ENCODE results near the gene PDE6H. TPM values are rescaled to one million over a fixed set of nuclear protein-coding genes. Genes with fewer than 3 reads are reported as not detected.

PDE6H gene
- polyA plus RNA-seq, 4 donors = not detected

DNA sequence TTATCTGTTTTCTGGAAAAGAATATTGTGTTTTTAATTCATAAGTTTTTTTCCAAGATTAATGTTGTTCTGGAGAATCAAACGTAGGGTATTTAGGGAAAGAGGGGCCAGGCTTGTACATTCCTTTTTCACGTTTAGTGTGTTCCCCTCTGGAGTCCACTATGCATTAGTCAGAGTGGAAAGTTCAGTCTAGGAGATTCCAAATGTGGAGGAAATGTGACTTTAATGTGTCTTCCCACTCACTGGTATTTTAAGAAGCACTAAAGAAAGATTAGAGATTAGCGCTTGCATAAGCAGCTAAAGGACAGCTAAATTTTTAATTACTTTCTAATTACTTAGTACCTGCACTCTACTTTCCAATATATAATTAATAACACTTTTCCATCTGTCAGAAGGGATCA is 4.4 kb upstream of the PDE6H start:
- no peak overlapping the region for H3K4me3 ChIP-seq (ENCODE audit: low read depth in 1 of 3, low read length in 3 of 3)
- H3K27ac ChIP-seq (ENCODE audit: low read depth in 1 of 3, low read length in 2 of 3) = no peak overlapping the region
- WGBS, 3 donors = 59 to 70% (median 68%) methylated on average over 3 of the region's 3 CpGs
- FAIRE-seq = no peak
- no peaks in the 10 kb centered on the region for H3K4me1 ChIP-seq (ENCODE audit: control insufficient read depth in 3 of 3, insufficient read depth in 2 of 3, low read depth in 1 of 3, low read length in 2 of 3)
- DNase-seq = no peak
- no peaks in the 10 kb centered on the region for H3K36me3 ChIP-seq (ENCODE audit: control insufficient read depth in 3 of 3, insufficient read depth in 2 of 3, low read depth in 1 of 3, low read length in 3 of 3)
- no peaks in the 10 kb centered on the region for H3K9me3 ChIP-seq (ENCODE audit: control insufficient read depth in 2 of 2, insufficient read depth in 1 of 2, low read depth in 1 of 2, low read length in 1 of 2)
- H3K27me3 ChIP-seq (ENCODE audit: control insufficient read depth in 3 of 3, insufficient read depth in 3 of 3, low read length in 3 of 3) = no peaks in the 10 kb centered on the region

DNA sequence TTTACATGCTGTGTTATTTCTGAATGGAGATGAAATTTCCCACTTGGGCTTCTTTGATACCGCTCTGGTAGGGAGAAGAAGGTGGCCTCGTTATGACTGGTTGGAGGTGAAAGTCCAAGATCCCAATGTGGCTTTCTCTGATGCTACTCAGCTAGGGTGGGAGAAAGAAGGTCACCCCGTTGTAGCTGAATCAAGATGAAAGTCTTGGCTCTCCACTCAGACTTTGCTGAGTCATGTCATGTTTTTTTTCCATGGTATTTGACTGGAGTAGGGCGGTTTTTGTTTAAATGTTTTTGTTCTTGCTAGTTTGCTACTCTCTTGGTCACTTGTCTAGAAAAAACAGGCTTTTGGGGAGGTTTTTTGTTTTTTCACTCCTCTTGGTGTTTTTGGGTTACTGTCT is 2.4 kb upstream of the PDE6H start:
- no peaks in the 10 kb centered on the region for H3K36me3 ChIP-seq (ENCODE audit: control insufficient read depth in 3 of 3, insufficient read depth in 2 of 3, low read depth in 1 of 3, low read length in 3 of 3)
- 56 to 73% (median 60%) methylated on average over 4 of the region's 4 CpGs for WGBS, 3 donors
- H3K27ac ChIP-seq (ENCODE audit: low read depth in 1 of 3, low read length in 2 of 3) = no peak overlapping the region
- H3K9me3 ChIP-seq (ENCODE audit: control insufficient read depth in 2 of 2, insufficient read depth in 1 of 2, low read depth in 1 of 2, low read length in 1 of 2) = no peaks in the 10 kb centered on the region
- H3K4me3 ChIP-seq (ENCODE audit: low read depth in 1 of 3, low read length in 3 of 3) = no peak overlapping the region
- H3K4me1 ChIP-seq (ENCODE audit: control insufficient read depth in 3 of 3, insufficient read depth in 2 of 3, low read depth in 1 of 3, low read length in 2 of 3) = no peaks in the 10 kb centered on the region
- no peaks in the 10 kb centered on the region for H3K27me3 ChIP-seq (ENCODE audit: control insufficient read depth in 3 of 3, insufficient read depth in 3 of 3, low read length in 3 of 3)
- no peak for DNase-seq
- FAIRE-seq = no peak

DNA sequence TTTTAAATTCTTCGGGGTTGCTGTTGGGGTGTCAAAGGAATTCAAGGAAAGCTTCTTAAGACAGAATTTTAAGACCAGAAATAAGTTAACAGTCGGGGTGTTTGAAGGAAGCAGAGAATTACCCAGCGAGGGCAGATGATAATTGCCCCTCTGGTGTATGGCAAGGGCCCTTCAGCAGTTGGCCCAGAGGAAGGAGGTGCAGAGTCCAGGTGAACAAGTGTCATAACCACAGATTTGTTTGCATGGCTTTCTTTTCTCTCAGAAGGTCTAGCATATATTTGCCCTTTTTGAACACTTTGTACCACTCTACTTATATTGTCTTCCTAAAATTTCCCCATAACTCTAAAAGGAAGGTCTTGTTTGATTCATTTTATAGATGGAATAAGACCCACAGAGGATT is 1.8 kb downstream of the PDE6H start:
- no peaks in the 10 kb centered on the region for H3K36me3 ChIP-seq (ENCODE audit: control insufficient read depth in 3 of 3, insufficient read depth in 2 of 3, low read depth in 1 of 3, low read length in 3 of 3)
- no peak overlapping the region for H3K4me3 ChIP-seq (ENCODE audit: low read depth in 1 of 3, low read length in 3 of 3)
- H3K9me3 ChIP-seq (ENCODE audit: control insufficient read depth in 2 of 2, insufficient read depth in 1 of 2, low read depth in 1 of 2, low read length in 1 of 2) = no peaks in the 10 kb centered on the region
- no peak overlapping the region for H3K27ac ChIP-seq (ENCODE audit: low read depth in 1 of 3, low read length in 2 of 3)
- H3K27me3 ChIP-seq (ENCODE audit: control insufficient read depth in 3 of 3, insufficient read depth in 3 of 3, low read length in 3 of 3) = no peaks in the 10 kb centered on the region
- WGBS, 3 donors = 74 to 82% (median 76%) methylated on average over 3 of the region's 3 CpGs
- H3K4me1 ChIP-seq (ENCODE audit: control insufficient read depth in 3 of 3, insufficient read depth in 2 of 3, low read depth in 1 of 3, low read length in 2 of 3) = no peaks in the 10 kb centered on the region
- DNase-seq = no peak
- FAIRE-seq = no peak

DNA sequence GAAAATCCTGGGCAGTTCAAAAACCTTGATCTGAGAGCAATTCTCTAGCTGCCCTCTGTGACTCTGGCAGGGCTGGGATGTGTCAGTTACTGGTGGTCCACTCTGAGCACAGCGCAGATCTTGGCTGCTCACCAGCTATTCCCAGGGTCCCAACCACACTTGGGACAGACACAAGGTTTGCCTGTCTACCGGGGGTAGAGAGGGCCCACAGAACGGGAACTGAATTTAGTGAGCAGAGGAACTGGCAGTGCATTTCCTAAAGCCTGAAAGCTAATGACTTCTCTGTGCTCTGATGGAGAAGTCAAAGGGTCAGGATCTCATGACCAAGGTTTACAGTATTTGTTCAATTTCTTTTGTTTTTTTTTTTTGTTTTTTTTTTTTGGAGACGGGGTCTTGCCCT is 2.6 kb downstream of the PDE6H start:
- no peak overlapping the region for H3K4me3 ChIP-seq (ENCODE audit: low read depth in 1 of 3, low read length in 3 of 3)
- no peaks in the 10 kb centered on the region for H3K27me3 ChIP-seq (ENCODE audit: control insufficient read depth in 3 of 3, insufficient read depth in 3 of 3, low read length in 3 of 3)
- no peaks in the 10 kb centered on the region for H3K4me1 ChIP-seq (ENCODE audit: control insufficient read depth in 3 of 3, insufficient read depth in 2 of 3, low read depth in 1 of 3, low read length in 2 of 3)
- 85 to 96% (median 87%) methylated on average over 4 of the region's 4 CpGs for WGBS, 3 donors
- H3K36me3 ChIP-seq (ENCODE audit: control insufficient read depth in 3 of 3, insufficient read depth in 2 of 3, low read depth in 1 of 3, low read length in 3 of 3) = no peaks in the 10 kb centered on the region
- H3K9me3 ChIP-seq (ENCODE audit: control insufficient read depth in 2 of 2, insufficient read depth in 1 of 2, low read depth in 1 of 2, low read length in 1 of 2) = no peaks in the 10 kb centered on the region
- FAIRE-seq (no peak), DNase-seq (no peak)
- H3K27ac ChIP-seq (ENCODE audit: low read depth in 1 of 3, low read length in 2 of 3) = no peak overlapping the region

DNA sequence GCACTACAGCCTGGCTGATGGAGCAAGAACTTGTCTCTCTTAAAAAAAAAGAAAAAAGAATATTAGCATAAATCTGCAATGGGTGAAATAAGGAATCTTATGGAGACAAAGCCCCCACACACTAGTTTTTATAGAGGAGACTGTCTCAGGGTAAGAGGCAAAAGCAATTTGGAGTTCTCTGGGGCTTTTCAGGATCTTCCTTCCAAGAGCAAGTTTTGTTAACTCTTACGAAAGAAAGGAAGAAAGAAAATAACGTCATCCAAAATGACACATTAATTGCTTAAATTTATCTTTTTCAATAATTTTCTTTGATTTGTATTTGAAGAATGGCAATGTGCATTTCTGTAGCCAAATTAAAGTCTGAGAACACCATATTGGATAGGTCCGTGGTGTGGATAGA is 3.8 kb downstream of the PDE6H start:
- no peak overlapping the region for H3K27ac ChIP-seq (ENCODE audit: low read depth in 1 of 3, low read length in 2 of 3)
- H3K9me3 ChIP-seq (ENCODE audit: control insufficient read depth in 2 of 2, insufficient read depth in 1 of 2, low read depth in 1 of 2, low read length in 1 of 2) = no peaks in the 10 kb centered on the region
- DNase-seq (no peak), FAIRE-seq (no peak)
- 88 to 91% (median 88%) methylated on average over 3 of the region's 3 CpGs for WGBS, 3 donors
- no peaks in the 10 kb centered on the region for H3K36me3 ChIP-seq (ENCODE audit: control insufficient read depth in 3 of 3, insufficient read depth in 2 of 3, low read depth in 1 of 3, low read length in 3 of 3)
- no peak overlapping the region for H3K4me3 ChIP-seq (ENCODE audit: low read depth in 1 of 3, low read length in 3 of 3)
- H3K4me1 ChIP-seq (ENCODE audit: control insufficient read depth in 3 of 3, insufficient read depth in 2 of 3, low read depth in 1 of 3, low read length in 2 of 3) = no peaks in the 10 kb centered on the region
- H3K27me3 ChIP-seq (ENCODE audit: control insufficient read depth in 3 of 3, insufficient read depth in 3 of 3, low read length in 3 of 3) = no peaks in the 10 kb centered on the region

DNA sequence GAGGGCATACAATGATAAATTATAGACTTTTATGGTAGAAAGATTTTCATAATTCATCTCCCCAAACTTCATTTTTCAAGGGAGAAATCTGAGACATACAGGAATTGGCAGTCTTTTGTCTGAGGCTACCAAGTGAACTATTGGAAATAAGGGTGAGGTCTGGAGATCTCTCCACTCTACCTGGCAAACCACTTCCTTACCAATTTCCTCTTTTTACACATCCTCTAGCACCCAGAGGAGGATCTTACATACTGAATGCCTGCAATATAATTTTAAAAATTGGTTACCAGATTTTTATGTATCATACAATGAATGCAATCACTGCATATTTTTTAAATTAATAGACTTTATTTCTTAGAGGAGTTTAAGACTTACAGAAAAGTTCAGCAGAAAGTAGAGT is 6.6 kb downstream of the PDE6H start:
- Histone ChIP-seq H3K4me3 (ENCODE audit: low read depth in 1 of 3, low read length in 3 of 3) (no peak overlapping the region), H3K27ac (ENCODE audit: low read depth in 1 of 3, low read length in 2 of 3) (no peak overlapping the region), H3K9me3 (ENCODE audit: control insufficient read depth in 2 of 2, insufficient read depth in 1 of 2, low read depth in 1 of 2, low read length in 1 of 2) (no peaks in the 10 kb centered on the region), H3K4me1 (ENCODE audit: control insufficient read depth in 3 of 3, insufficient read depth in 2 of 3, low read depth in 1 of 3, low read length in 2 of 3) (no peaks in the 10 kb centered on the region), H3K27me3 (ENCODE audit: control insufficient read depth in 3 of 3, insufficient read depth in 3 of 3, low read length in 3 of 3) (no peaks in the 10 kb centered on the region), H3K36me3 (ENCODE audit: control insufficient read depth in 3 of 3, insufficient read depth in 2 of 3, low read depth in 1 of 3, low read length in 3 of 3) (no peaks in the 10 kb centered on the region)
- no peak for DNase-seq
- no peak for FAIRE-seq

DNA sequence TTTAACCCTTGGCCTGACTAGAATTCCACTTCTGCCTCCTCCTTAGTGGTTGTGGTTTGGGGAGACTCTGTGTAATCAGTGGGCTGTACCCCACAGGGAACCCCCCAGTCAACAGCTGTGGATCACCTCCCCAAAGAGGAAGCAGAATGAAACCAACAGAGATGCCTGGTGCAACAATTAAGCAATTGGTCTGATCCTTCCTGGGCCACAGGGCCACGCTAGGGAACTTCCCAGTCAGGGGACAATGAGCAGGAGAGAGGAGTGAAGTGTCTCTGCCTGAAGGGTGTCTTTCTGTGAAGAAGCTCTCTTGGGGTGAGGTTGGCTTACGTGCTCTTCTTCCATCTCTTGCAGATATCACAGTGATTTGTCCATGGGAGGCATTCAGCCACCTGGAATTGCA is 8.2 kb downstream of the PDE6H start:
- no peaks in the 10 kb centered on the region for H3K36me3 ChIP-seq (ENCODE audit: control insufficient read depth in 3 of 3, insufficient read depth in 2 of 3, low read depth in 1 of 3, low read length in 3 of 3)
- no peak for DNase-seq
- no peak overlapping the region for H3K4me3 ChIP-seq (ENCODE audit: low read depth in 1 of 3, low read length in 3 of 3)
- WGBS, 3 donors = 74 to 89% (median 75%) methylated on average over 2 of the region's 2 CpGs
- no peak overlapping the region for H3K27ac ChIP-seq (ENCODE audit: low read depth in 1 of 3, low read length in 2 of 3)
- FAIRE-seq = no peak
- H3K4me1 ChIP-seq (ENCODE audit: control insufficient read depth in 3 of 3, insufficient read depth in 2 of 3, low read depth in 1 of 3, low read length in 2 of 3) = no peaks in the 10 kb centered on the region
- H3K27me3 ChIP-seq (ENCODE audit: control insufficient read depth in 3 of 3, insufficient read depth in 3 of 3, low read length in 3 of 3) = no peaks in the 10 kb centered on the region
- H3K9me3 ChIP-seq (ENCODE audit: control insufficient read depth in 2 of 2, insufficient read depth in 1 of 2, low read depth in 1 of 2, low read length in 1 of 2) = no peaks in the 10 kb centered on the region

DNA sequence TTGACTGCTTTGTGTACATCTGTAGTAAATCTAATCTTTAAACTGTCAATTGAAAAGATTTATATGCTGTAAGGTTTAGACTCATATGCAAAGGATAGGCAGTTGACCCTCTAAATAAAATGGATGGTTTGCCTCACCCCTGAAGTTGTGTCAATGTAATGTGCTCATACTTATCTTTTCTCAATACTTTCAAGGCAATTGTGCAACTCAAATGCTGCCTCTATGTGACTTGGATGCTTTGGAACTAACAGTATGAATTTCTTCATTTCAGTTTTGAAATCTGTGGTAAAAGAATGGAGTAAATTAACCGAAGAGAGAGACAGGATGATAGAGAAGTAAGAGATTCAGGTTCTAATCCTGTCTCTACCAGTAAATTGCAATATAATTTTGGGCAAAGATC is 9.7 kb downstream of the PDE6H start:
- FAIRE-seq = no peak
- H3K27ac ChIP-seq (ENCODE audit: low read depth in 1 of 3, low read length in 2 of 3) = no peak overlapping the region
- no peaks in the 10 kb centered on the region for H3K4me1 ChIP-seq (ENCODE audit: control insufficient read depth in 3 of 3, insufficient read depth in 2 of 3, low read depth in 1 of 3, low read length in 2 of 3)

DNA sequence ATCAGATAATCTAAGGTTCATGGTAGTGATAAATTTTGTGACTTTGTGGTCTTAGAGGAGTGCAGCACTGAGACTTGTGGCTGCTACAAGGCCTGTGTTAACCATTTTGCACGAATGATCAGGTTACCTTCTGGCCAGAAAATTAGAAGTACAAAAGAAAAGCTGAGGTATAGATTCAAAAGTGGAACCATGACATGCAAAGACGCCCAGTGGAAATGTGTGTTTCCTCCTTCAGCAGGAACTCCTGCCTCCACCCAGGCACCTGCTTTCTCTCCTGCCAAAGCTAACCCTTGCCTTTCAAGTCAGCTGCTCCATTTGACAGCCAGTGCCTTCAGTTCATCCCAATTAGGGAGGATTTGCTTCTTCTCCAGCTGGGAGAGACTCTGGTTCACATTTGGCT is 10.1 kb downstream of the PDE6H start:
- H3K4me1 ChIP-seq (ENCODE audit: control insufficient read depth in 3 of 3, insufficient read depth in 2 of 3, low read depth in 1 of 3, low read length in 2 of 3) = no peaks in the 10 kb centered on the region
- FAIRE-seq (no peak), DNase-seq (no peak)
- no peaks in the 10 kb centered on the region for H3K9me3 ChIP-seq (ENCODE audit: control insufficient read depth in 2 of 2, insufficient read depth in 1 of 2, low read depth in 1 of 2, low read length in 1 of 2)
- H3K27ac ChIP-seq (ENCODE audit: low read depth in 1 of 3, low read length in 2 of 3) = no peak overlapping the region
- WGBS, 3 donors = 46 to 62% (median 50%) methylated on average over 2 of the region's 2 CpGs
- no peak overlapping the region for H3K4me3 ChIP-seq (ENCODE audit: low read depth in 1 of 3, low read length in 3 of 3)
- no peaks in the 10 kb centered on the region for H3K27me3 ChIP-seq (ENCODE audit: control insufficient read depth in 3 of 3, insufficient read depth in 3 of 3, low read length in 3 of 3)
- no peaks in the 10 kb centered on the region for H3K36me3 ChIP-seq (ENCODE audit: control insufficient read depth in 3 of 3, insufficient read depth in 2 of 3, low read depth in 1 of 3, low read length in 3 of 3)

More for the DNA sequence above, 9.7 kb downstream of the PDE6H start:
- Histone ChIP-seq H3K4me3 (ENCODE audit: low read depth in 1 of 3, low read length in 3 of 3) (no peak overlapping the region), H3K27me3 (ENCODE audit: control insufficient read depth in 3 of 3, insufficient read depth in 3 of 3, low read length in 3 of 3) (no peaks in the 10 kb centered on the region), H3K36me3 (ENCODE audit: control insufficient read depth in 3 of 3, insufficient read depth in 2 of 3, low read depth in 1 of 3, low read length in 3 of 3) (no peaks in the 10 kb centered on the region), H3K9me3 (ENCODE audit: control insufficient read depth in 2 of 2, insufficient read depth in 1 of 2, low read depth in 1 of 2, low read length in 1 of 2) (no peaks in the 10 kb centered on the region)
- no peak for DNase-seq
- 82 to 88% (median 88%) methylated on average over 1 of the region's 1 CpG for WGBS, 3 donors

All from small intestine (tissue), 7 donors.